Colonic mucosa (tissue), 4 donors: Measurements from ENCODE around the gene DAO. TPM values are rescaled to one million over a fixed set of nuclear protein-coding genes. Genes with fewer than 3 reads are reported as not detected.
A peak's percentile ranks its signal among the peaks of the same experiment; 100 is the strongest.

ENCODE experiments used
- DNase-seq: peaks from one replicate; pipeline ENCODE4 v3.0.0-alpha.2; 2020
- H3K27ac ChIP-seq: fragments of 200-600 bp; one replicate; pipeline ENCODE4 v1.8.0; 2021
- H3K27me3 ChIP-seq: fragments of 200-600 bp; one replicate; pipeline ENCODE4 v1.8.0; 2021
- H3K36me3 ChIP-seq: fragments of 200-600 bp; one replicate; pipeline ENCODE4 v1.8.0; 2021
- H3K4me1 ChIP-seq: fragments of 200-600 bp; one replicate; pipeline ENCODE4 v1.8.0; 2021; ENCODE audit warnings: mild to moderate bottlenecking
- H3K4me3 ChIP-seq: fragments of 200-600 bp; one replicate; pipeline ENCODE4 v1.8.0; 2021
- H3K9ac ChIP-seq, 2 donors: one replicate each; pipeline ENCODE4 v1.7.0; 2013; ENCODE audit warnings: control low read depth in 2 of 2, low read depth in 2 of 2, low read length in 2 of 2
- H3K9me3 ChIP-seq: fragments of 200-600 bp; one replicate; pipeline ENCODE4 v1.8.0; 2021
- intact Hi-C: fragments of 100-400 bp; cut with DNase I; formaldehyde crosslinking; loops from one replicate; pipeline ENCODE4 v1.14.1; 2022
- total RNA-seq, 2 donors: library from RNA; stranded (reverse); fragmentation: NEBNext Ultra II Directional in 1 of 2; extraction: Animal tissue kit (Norgen Biotek cat#: 25700) in 1 of 2; gene quantifications; one replicate each; pipeline ENCODE4 v1.2.1, GENCODE V29; 2021
- TF ChIP-seq, protein P1 (sequence below): fragments of 200-600 bp; IDR thresholded peaks from one replicate; pipeline ENCODE4 v1.8.0; 2022; ENCODE audit warnings: antibody characterized with exemption, mild to moderate bottlenecking
- donor health status: healthy.
- donor health status: DM: no; HTN: no; CAD: no.
- donor health status: DM: no; HTN: no; CAD: no.

Gene DAO
- total RNA-seq, 2 donors from 2014 or later: 2.2 to 2.4 TPM

DNA sequence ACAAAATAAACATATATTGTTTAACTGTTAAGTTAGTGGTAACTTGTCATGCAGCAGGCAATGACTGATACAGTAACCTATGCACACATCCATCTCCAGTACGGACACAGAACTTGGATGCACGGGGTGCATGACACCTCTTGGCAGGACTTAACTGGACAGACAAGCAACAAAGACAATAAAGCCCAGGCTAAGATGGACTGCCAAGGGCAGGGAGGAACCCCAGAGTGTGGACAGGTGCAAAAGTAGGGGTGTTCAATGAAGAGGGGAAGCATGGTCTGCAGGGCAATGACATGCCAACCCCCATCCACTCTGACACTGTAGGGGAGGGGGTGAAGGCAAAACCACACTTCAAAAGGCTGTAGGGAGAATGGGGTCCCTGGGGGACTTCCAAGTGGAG is 34.2 kb upstream of the DAO start:
- no peak overlapping the region for H3K4me3 ChIP-seq

DNA sequence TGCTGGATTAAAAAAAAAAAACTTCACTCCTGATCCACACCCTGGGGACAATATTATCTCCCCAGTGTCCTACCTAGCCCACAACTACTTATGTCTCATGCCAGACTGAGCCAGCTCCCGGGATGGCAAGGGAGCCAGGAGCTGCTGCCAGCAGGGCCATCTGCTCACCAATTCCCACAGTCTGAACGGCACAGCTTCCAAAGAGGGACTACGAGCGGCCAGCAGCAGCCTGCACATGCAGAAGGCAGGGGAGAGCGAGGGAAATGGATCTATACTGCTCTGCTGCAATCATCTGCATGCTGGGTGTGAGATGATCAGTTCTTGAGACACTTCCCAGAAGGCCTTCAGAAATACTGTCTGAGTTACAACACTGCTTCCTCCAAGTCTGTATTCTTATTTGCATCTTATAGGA is 33.6 kb upstream of the DAO start:
- intact Hi-C loops: no loop called here
- Histone ChIP-seq H3K9ac (peak overlapping the region in 1 of 2 donors; percentile 12), H3K27me3 (no peaks in the 10 kb centered on the region), H3K4me1 (no peaks in the 10 kb centered on the region), H3K36me3 (peaks cover 3% of the 10 kb centered on the region), H3K27ac (no peak overlapping the region), H3K4me3 (no peak overlapping the region), H3K9me3 (no peaks in the 10 kb centered on the region)
- no peak for DNase-seq
- TF ChIP-seq, protein P1, sequence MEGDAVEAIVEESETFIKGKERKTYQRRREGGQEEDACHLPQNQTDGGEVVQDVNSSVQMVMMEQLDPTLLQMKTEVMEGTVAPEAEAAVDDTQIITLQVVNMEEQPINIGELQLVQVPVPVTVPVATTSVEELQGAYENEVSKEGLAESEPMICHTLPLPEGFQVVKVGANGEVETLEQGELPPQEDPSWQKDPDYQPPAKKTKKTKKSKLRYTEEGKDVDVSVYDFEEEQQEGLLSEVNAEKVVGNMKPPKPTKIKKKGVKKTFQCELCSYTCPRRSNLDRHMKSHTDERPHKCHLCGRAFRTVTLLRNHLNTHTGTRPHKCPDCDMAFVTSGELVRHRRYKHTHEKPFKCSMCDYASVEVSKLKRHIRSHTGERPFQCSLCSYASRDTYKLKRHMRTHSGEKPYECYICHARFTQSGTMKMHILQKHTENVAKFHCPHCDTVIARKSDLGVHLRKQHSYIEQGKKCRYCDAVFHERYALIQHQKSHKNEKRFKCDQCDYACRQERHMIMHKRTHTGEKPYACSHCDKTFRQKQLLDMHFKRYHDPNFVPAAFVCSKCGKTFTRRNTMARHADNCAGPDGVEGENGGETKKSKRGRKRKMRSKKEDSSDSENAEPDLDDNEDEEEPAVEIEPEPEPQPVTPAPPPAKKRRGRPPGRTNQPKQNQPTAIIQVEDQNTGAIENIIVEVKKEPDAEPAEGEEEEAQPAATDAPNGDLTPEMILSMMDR: no peak

More for the DNA sequence above, 34.2 kb upstream of the DAO start:
- no peak for DNase-seq
- no peaks in the 10 kb centered on the region for H3K4me1 ChIP-seq
- H3K36me3 ChIP-seq: peaks cover 3% of the 10 kb centered on the region
- intact Hi-C loops: no loop called here
- no peak overlapping the region for H3K27ac ChIP-seq
- no peaks in the 10 kb centered on the region for H3K9me3 ChIP-seq
- TF ChIP-seq, protein P1: no peak
- H3K9ac ChIP-seq: no peak overlapping the region
- H3K27me3 ChIP-seq: no peaks in the 10 kb centered on the region

DNA sequence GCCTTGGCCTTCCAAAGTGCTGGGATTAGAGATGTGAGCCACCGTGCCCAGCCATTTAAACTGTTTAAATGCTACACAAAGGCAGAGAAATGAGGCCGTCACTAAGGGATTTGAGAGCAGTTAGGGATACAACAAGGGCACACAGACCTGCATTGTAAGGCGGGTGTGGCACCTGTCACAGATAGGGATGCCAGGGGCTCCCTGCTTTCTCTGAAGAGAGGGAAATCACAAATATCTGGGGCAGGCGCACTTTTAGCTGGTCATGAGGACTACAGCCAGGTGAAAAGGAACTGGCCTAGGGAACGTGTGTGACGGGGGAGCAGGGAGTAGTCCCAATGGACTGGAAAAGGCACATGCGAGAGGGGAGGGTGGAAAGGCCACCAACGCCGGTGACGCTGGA is 32.2 kb upstream of the DAO start:
- H3K36me3 ChIP-seq: peaks cover 3% of the 10 kb centered on the region
- no peaks in the 10 kb centered on the region for H3K27me3 ChIP-seq
- no peak for DNase-seq
- intact Hi-C loops: no loop called here
- TF ChIP-seq, protein P1: no peak
- H3K9ac ChIP-seq: no peak overlapping the region
- H3K27ac ChIP-seq: no peak overlapping the region
- no peaks in the 10 kb centered on the region for H3K9me3 ChIP-seq
- no peaks in the 10 kb centered on the region for H3K4me1 ChIP-seq
- no peak overlapping the region for H3K4me3 ChIP-seq

DNA sequence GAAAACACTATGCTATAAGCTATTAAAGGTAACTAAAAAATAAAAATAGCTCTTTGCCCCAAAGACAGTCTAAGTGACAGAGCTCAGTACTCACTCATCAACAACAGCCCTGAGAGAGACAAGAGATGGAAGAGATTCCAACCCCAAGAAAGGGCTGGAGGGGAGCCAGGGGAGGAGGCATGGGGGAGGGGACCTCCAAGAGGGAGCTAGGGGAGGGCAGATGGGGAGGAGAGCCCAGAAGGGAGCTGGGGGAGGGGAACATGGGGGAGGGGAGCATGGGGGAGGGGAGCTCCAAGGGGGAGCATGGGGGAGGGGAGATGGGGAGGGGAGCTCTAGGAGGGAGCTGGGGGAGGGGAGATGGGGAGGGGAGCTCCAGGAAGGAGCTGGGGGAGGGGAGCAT is 30.2 kb upstream of the DAO start:
- no peaks in the 10 kb centered on the region for H3K9me3 ChIP-seq
- H3K4me1 ChIP-seq: no peaks in the 10 kb centered on the region
- no peaks in the 10 kb centered on the region for H3K27me3 ChIP-seq
- H3K4me3 ChIP-seq: no peak overlapping the region
- H3K9ac ChIP-seq: no peak overlapping the region
- TF ChIP-seq, protein P1: no peak
- H3K36me3 ChIP-seq: peaks cover 3% of the 10 kb centered on the region
- intact Hi-C loops: no loop called here
- DNase-seq: no peak
- no peak overlapping the region for H3K27ac ChIP-seq

DNA sequence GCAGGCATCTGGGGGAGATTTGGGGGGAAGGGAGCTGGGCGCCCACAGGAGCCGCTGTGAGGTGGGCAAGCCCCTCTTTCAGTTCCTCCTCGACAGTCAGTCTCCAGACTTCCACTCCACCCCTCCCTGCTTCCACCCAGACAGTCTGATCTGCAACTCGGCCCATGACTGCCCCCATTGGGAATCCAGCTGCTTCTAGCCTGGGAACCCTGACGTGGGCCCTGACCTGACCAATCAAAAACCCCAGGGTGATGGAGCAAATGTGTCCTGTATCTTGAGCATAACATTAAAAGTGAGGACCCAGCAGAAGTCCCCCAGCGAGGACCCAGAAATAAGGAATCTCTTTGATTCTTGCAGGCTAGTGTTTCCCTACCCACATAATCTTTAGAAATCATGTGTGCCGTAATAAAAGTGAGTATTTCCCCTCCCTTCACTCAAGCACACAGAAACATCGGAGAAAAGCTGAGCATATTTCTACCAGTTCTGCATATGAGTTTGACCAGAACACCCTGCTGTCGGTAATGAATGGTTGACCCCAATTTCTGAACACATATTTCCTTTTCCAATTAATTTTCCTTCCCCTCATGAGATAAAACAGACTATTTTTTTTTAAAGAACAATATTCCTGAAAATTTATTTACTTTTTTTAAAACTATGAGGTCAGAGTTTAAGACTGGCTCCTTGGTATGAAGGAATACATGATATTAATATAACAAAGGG is 28.9 kb upstream of the DAO start:
- TF ChIP-seq, protein P1: no peak
- Histone ChIP-seq H3K36me3 (peaks cover 3% of the 10 kb centered on the region), H3K9me3 (no peaks in the 10 kb centered on the region), H3K9ac (no peak overlapping the region), H3K4me1 (no peaks in the 10 kb centered on the region), H3K27ac (no peak overlapping the region), H3K27me3 (no peaks in the 10 kb centered on the region), H3K4me3 (no peak overlapping the region)
- no peak for DNase-seq
- intact Hi-C loops: no loop called here
